ENCODE data around the gene GSTA5. TPM values are rescaled to one million over a fixed set of nuclear protein-coding genes. Genes with fewer than 3 reads are reported as not detected.
"Not testable (repeated sequence)": the region's sequence is repeated elsewhere in the genome, so short reads cannot be mapped to it uniquely, and the experiment has no call there.

Gene GSTA5
- total RNA-seq, result not detected in 2 replicates

GRCh38 chr6:52840763-52841585 lies at the start of gene GSTA5:
Gene GSTA5 (minus strand): TSS chr6:52840813.
- intact Hi-C loops (cut with micrococcal nuclease), result no loop called here

DNA sequence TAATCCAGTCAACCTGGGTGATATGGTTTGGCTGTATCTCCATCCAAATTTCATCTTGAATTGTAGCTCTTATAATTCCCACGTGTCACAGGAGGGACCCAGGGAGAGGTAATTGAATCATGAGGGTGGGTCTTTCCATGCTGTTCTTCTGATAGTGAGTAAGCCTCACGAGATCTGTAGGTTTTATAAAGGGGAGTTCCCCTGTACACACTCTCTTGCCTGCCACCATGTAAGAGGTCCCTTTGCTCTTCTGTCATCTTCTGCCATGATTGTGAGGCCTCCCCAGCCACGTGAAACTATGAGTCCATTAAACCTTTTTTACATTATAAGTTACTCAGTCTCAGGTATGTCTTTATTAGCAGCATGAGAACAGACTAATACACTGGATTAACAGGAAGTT lies 49.4 kb upstream of the GSTA5 start:
- intact Hi-C loops (cut with micrococcal nuclease), result no loop called here

DNA sequence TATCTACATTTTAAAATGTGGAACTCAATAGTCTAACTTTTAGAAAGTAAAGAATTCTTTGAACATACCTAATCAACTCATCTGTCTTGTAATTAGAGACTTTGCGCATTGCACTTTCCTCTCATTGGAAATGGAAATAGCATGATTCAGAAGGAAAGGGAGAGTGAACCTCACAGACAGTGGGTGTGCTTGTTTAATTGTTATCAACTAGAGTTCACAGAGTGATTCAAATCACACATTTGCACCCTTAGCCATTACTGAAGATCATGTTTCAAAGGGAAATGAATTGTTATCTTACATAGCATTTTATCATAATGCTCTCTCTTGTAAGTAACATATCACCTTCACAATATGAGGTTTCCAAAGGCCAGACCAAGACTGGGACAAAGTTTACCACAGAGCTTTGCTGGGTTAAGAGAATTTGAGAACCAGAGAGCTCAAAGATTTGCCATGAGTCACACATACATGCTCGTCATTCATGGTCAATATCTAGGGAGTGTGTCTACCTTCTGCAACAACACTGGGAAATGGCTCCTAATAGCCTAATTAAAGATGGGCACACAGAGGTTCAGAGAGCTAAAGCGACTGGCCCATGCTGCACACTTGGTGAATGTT lies 47.4 kb upstream of the GSTA5 start:
- intact Hi-C loops (cut with micrococcal nuclease), result no loop called here

DNA sequence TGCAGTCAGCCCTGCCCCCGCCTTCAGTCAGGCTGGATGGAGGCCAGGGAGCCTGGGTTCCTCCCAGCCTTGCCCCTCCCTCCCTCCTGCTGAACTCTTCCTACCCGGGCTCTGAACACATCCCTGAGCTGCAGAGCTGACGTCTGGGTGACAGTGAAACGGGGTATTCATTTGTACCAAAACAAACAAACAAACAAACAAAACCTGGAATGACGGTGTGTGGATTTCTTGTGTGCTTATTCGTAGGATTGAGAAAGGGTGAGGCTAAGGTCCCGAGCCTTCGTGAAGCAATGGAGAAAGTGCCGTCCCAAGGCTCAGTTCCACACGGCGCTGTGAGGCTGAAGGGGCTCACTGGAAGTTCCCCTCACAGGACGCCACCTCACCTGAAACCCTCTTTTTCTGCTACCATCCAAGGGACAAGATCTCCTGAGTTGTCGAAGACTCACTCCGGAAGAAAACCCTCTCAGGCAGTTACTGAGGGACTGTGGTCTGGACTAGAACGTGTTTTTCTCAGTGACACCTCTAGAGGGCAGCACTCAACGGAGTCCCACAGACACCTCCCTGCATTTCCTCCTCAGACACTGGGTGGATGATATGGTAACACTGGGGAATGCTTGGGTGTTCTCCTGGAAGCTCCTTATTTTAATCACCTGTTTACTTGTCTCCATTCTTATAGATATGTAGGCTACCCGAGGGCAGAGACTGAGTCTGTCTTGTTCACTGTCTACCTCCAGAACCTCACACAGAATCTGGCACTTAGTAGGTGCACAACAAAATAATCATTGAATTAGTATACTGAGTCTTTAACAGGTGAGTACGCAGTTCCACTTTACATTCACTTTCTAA lies 41.6 kb upstream of the GSTA5 start:
- intact Hi-C loops (cut with micrococcal nuclease), result loop anchor here (1.0 to 5.0 kb wide), 5 partner anchors 43 to 602 kb away; partner anchors contain the start of gene EFHC1

- intact Hi-C loops (cut with micrococcal nuclease), result loop anchor here (5.0 kb wide), 1 partner anchor 101 kb away; no protein-coding TSS in a partner anchor
These were observed 41.0 kb upstream of the GSTA5 start for GRCh38 chr6:52881662-52881995.

- intact Hi-C loops (cut with micrococcal nuclease), result no loop called here
These were observed 37.2 kb upstream of the GSTA5 start for GRCh38 chr6:52877786-52878185.

DNA sequence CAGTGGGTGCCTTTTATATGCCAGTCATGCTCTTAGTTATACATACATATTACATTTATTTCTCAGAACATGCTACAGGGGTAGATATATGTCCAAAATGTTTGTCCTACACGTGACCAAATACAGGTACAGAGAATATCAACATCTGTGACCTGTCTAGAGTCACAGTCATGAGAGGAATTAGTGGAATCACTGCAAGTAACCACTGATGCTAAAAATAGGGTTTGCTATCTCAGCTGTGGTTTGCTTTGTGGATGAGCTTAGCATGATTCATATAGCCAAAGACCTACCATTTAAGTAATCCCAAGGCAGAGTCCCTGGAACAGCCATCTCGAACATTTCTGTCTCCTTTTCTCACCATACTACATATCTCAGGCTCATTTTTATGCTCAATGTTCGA lies 36.6 kb upstream of the GSTA5 start:
- intact Hi-C loops (cut with micrococcal nuclease), result no loop called here

DNA sequence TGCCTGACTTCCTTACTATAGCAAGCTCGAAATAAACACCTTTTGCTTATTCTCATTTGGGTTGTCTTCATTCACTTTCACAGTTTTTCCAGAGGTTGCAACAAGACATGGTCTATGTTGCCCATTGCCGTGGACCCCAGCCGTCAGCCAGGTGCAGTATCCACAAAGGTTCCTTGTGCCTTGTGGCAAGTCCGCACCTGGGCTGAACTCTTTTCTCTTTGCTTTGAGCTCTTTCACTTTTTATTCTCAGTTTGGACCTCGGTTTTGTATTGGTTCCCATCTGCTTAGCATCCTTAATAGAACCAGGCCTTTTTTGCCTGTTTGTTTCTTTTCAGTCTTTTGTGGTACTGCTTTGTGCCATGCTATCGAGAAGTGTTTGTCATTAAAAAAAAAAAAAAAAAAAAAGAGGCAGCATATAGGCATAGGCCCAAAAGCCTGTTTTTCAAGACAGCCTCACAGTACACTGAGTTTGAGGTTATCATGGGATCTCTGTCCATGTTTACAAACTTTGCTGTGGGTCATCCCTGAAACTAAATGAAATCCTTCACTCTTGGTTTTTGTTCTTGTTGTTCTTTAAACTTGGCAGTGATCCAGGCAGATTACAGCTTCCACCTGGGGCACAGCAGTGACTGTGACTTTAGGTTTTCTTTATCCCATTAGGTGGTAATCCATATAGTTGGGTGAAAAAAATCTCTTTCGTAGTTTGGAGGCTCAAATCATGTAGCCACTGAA lies 35.6 kb upstream of the GSTA5 start:
- intact Hi-C loops (cut with micrococcal nuclease), result no loop called here

GRCh38 chr6:52872031-52872430 lies 31.4 kb upstream of the GSTA5 start:
- intact Hi-C loops (cut with micrococcal nuclease), result no loop called here

- intact Hi-C loops (cut with micrococcal nuclease), result no loop called here
These were observed 31.0 kb upstream of the GSTA5 start for GRCh38 chr6:52871621-52872020.

- intact Hi-C loops (cut with micrococcal nuclease), result not testable (repeated sequence)
These were observed 29.9 kb upstream of the GSTA5 start for GRCh38 chr6:52870335-52871091.

- intact Hi-C loops (cut with micrococcal nuclease), result not testable (repeated sequence)
These were observed 28.3 kb upstream of the GSTA5 start for GRCh38 chr6:52868899-52869298.

DNA sequence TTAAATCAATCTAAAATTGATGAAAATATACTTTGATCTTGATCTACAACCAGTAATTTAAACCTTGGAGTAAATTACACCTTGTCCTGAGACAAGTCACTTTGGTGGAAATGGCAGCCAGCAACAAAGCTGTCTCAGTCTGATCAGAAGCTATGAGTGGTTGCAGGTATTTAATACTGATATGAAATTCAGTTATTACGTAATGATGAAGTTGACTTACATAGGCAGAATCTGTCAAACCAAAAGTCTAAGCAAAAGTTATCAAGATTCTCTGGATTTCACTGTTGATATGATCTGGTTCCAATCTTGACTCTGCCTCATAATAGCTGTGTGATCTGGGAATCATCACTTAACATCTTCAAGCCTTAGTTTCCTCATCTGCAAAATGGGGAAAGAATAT lies 27.6 kb upstream of the GSTA5 start:
- intact Hi-C loops (cut with micrococcal nuclease), result no loop called here

DNA sequence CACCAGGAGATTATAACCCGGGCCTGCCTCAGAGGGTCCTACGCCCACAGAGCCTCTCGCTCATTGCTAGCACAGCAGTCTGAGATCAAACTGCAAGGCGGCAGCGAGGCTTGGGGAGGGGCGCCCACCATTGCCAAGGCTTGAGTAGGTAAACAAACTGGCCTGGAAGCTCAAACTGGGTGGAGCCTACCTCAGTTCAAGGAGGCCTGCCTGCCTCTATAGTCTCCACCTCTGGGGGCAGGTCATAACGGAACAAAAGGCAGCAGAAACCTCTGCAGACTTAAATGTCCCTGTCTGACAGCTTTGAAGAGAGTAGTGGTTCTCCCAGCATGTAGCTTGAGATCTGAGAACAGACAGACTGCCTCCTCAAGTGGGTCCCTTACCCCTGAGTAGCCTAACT lies 20.5 kb upstream of the GSTA5 start:
- intact Hi-C loops (cut with micrococcal nuclease), result not testable (repeated sequence)

GRCh38 chr6:52858416-52858815 lies 17.8 kb upstream of the GSTA5 start:
- intact Hi-C loops (cut with micrococcal nuclease), result no loop called here

DNA sequence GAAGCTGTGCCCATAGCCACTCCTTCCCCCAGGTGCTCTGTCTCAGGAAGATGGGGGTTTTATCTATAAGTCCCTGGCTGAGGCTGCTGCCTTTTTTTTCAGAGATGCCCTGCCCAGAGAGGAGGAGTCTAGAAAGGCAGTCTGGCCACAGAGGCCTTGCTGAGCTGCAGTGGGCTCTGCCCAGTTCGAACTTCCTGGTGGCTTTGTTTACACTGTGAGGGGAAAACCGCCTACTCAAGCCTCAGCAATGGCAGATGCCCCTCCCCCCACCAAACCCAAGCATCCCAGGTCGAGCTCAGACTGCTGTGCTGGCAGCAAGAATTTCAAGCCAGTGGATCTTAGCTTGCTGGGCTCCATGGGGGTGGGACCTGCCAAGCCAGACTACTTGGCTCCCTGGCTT lies 15.5 kb upstream of the GSTA5 start:
- intact Hi-C loops (cut with micrococcal nuclease), result not testable (repeated sequence)

DNA sequence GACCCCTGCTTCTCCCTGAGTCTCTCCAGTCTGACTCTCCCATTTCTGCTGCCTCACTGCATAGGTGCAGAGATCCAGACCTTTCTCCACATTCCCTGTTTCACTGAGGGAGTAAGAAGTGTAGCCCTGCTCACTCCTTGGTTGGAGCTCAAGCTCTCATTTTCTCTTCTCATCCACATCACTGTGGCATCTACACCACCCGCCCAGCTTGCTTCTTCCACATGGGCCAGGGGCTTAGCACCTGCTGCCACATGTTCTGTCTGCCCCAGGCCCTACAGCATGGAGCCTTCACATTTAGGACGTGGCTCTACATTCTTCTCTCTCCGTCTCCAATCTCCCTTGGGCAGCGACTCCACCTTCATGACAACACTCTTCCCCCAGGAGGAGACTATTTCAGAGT lies 8.5 kb upstream of the GSTA5 start:
- intact Hi-C loops (cut with micrococcal nuclease), result no loop called here

GRCh38 chr6:52846002-52846401 lies 5.4 kb upstream of the GSTA5 start:
- intact Hi-C loops (cut with micrococcal nuclease), result no loop called here

GRCh38 chr6:52843605-52844004 lies 3.0 kb upstream of the GSTA5 start:
- intact Hi-C loops (cut with micrococcal nuclease), result no loop called here
